ENCODE results near the gene SH3D19. TPM values are rescaled to one million over a fixed set of nuclear protein-coding genes. Genes with fewer than 3 reads are reported as not detected.

SH3D19 gene
- total RNA-seq, 1 donor from 2014 or later, result 32.0 TPM

GRCh38 chr4:151250706-151251105, 74.7 kb downstream of the SH3D19 start:
- no peaks in the 10 kb centered on the region for H3K9me3 Mint-ChIP-seq (ENCODE audit: low read depth)
- no peaks in the 10 kb centered on the region for H3K36me3 Mint-ChIP-seq (ENCODE audit: low read depth)
- H3K27ac Mint-ChIP-seq (ENCODE audit: unreplicated experiment), result no peak overlapping the region
- H3K4me3 Mint-ChIP-seq (ENCODE audit: unreplicated experiment), result no peak overlapping the region
- no peaks in the 10 kb centered on the region for H3K4me1 Mint-ChIP-seq (ENCODE audit: low read depth)
- TF ChIP-seq, protein P1, sequence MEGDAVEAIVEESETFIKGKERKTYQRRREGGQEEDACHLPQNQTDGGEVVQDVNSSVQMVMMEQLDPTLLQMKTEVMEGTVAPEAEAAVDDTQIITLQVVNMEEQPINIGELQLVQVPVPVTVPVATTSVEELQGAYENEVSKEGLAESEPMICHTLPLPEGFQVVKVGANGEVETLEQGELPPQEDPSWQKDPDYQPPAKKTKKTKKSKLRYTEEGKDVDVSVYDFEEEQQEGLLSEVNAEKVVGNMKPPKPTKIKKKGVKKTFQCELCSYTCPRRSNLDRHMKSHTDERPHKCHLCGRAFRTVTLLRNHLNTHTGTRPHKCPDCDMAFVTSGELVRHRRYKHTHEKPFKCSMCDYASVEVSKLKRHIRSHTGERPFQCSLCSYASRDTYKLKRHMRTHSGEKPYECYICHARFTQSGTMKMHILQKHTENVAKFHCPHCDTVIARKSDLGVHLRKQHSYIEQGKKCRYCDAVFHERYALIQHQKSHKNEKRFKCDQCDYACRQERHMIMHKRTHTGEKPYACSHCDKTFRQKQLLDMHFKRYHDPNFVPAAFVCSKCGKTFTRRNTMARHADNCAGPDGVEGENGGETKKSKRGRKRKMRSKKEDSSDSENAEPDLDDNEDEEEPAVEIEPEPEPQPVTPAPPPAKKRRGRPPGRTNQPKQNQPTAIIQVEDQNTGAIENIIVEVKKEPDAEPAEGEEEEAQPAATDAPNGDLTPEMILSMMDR (IDR thresholded peaks at IDR 0.05), result no peak
- DNase-seq (ENCODE audit: low spot score), result no peak
- H3K27me3 Mint-ChIP-seq (ENCODE audit: low read depth), result no peaks in the 10 kb centered on the region

DNA sequence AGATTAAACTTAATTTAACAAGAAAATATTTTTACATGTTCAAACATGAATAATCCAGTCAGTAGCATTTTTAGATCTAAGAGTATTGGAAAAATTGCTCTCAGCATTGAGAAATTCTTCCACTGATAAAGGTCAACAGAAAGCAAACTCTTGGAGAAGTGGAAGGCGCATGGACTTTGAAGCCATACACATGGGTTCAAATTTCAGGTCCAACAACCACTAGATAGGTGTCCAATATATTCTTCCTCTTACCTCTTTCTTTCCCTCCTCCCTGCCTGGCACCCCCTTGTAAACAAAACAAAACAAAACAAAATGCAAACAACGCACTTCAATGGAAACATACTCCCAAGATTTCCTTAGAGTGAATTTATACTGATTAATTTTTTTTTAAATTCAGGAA, 76.9 kb downstream of the SH3D19 start:
- DNase-seq (ENCODE audit: low spot score), result no peak
- no peak overlapping the region for H3K27ac Mint-ChIP-seq (ENCODE audit: unreplicated experiment)
- H3K4me3 Mint-ChIP-seq (ENCODE audit: unreplicated experiment), result no peak overlapping the region
- H3K9me3 Mint-ChIP-seq (ENCODE audit: low read depth), result no peaks in the 10 kb centered on the region
- no peaks in the 10 kb centered on the region for H3K36me3 Mint-ChIP-seq (ENCODE audit: low read depth)
- no peaks in the 10 kb centered on the region for H3K27me3 Mint-ChIP-seq (ENCODE audit: low read depth)
- H3K4me1 Mint-ChIP-seq (ENCODE audit: low read depth), result peaks cover 3% of the 10 kb centered on the region
- TF ChIP-seq, protein P1 (IDR thresholded peaks at IDR 0.05), result no peak

GRCh38 chr4:151247395-151247794, 78.0 kb downstream of the SH3D19 start:
- TF ChIP-seq, protein P1 (IDR thresholded peaks at IDR 0.05), result no peak
- DNase-seq (ENCODE audit: low spot score), result no peak
- Mint-ChIP-seq H3K36me3 (ENCODE audit: low read depth) (no peaks in the 10 kb centered on the region), H3K4me1 (ENCODE audit: low read depth) (peaks cover 7% of the 10 kb centered on the region), H3K4me3 (ENCODE audit: unreplicated experiment) (no peak overlapping the region), H3K27me3 (ENCODE audit: low read depth) (no peaks in the 10 kb centered on the region), H3K9me3 (ENCODE audit: low read depth) (no peaks in the 10 kb centered on the region), H3K27ac (ENCODE audit: unreplicated experiment) (no peak overlapping the region)

GRCh38 chr4:151246742-151247141, 78.7 kb downstream of the SH3D19 start:
- H3K4me1 Mint-ChIP-seq (ENCODE audit: low read depth), result peaks cover 7% of the 10 kb centered on the region
- H3K27ac Mint-ChIP-seq (ENCODE audit: unreplicated experiment), result no peak overlapping the region
- H3K4me3 Mint-ChIP-seq (ENCODE audit: unreplicated experiment), result no peak overlapping the region
- H3K9me3 Mint-ChIP-seq (ENCODE audit: low read depth), result no peaks in the 10 kb centered on the region
- no peak for DNase-seq (ENCODE audit: low spot score)
- H3K27me3 Mint-ChIP-seq (ENCODE audit: low read depth), result no peaks in the 10 kb centered on the region
- TF ChIP-seq, protein P1 (IDR thresholded peaks at IDR 0.05), result no peak
- H3K36me3 Mint-ChIP-seq (ENCODE audit: low read depth), result no peaks in the 10 kb centered on the region

DNA sequence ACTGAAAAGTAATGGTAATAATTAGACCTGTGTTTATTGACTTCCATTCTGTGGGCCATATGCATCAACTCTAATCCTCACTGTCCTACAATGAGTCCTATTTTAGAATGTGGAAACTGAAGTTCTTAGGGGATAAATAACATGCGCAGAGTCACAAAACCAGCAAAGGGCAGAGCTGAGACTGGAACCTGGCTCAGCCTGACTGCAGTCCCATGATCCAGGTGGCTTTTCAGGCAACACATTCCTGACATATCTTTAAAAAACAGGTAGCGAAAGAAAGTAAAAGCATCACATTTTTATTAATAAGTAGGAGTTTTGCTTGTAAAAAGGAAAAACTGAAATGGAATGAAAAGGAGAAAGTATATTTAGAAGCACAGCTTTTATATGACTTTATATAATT, 83.1 kb downstream of the SH3D19 start:
- DNase-seq (ENCODE audit: low spot score), result no peak

More for the DNA sequence above, 83.1 kb downstream of the SH3D19 start:
- no peaks in the 10 kb centered on the region for H3K27me3 Mint-ChIP-seq (ENCODE audit: low read depth)
- H3K27ac Mint-ChIP-seq (ENCODE audit: unreplicated experiment), result no peak overlapping the region
- H3K9me3 Mint-ChIP-seq (ENCODE audit: low read depth), result no peaks in the 10 kb centered on the region
- no peak overlapping the region for H3K4me3 Mint-ChIP-seq (ENCODE audit: unreplicated experiment)
- peaks cover 7% of the 10 kb centered on the region for H3K4me1 Mint-ChIP-seq (ENCODE audit: low read depth)
- TF ChIP-seq, protein P1 (IDR thresholded peaks at IDR 0.05), result no peak
- H3K36me3 Mint-ChIP-seq (ENCODE audit: low read depth), result no peaks in the 10 kb centered on the region
